SK-N-SH treated with all-trans-retinoic acid at 6 μM for 48 hours (cell line): ENCODE results near the gene SRXN1.

ENCODE experiments used
- ATAC-seq: fragments of 200-7000 bp; cut with Tn5 transposase; 3 replicates; pipeline ENCODE4 v1.9.1; 2020; ENCODE audit warnings: mild to moderate bottlenecking, moderate library complexity
- BACH2 ChIP-seq: fragments of 250-450 bp; sonication (Bioruptor Pico); IDR thresholded peaks from 2 replicates; pipeline ENCODE4 v1.9.0; 2021; ENCODE audit warnings: mild to moderate bottlenecking, borderline replicate concordance
- CSDC2 ChIP-seq: fragments of 250-450 bp; sonication (Bioruptor Pico); IDR thresholded peaks from 2 replicates; pipeline ENCODE4 v1.5.0; 2020; ENCODE audit warnings: mild to moderate bottlenecking, moderate library complexity
- ESRRG ChIP-seq: fragments of 250-450 bp; sonication (Bioruptor Pico); IDR thresholded peaks from 2 replicates; pipeline ENCODE4 v1.6.1; 2021; ENCODE audit warnings: mild to moderate bottlenecking
- GLIS3 ChIP-seq: fragments of 250-450 bp; sonication (Bioruptor Pico); IDR thresholded peaks from 2 replicates; pipeline ENCODE4 v1.5.0; 2020; ENCODE audit warnings: mild to moderate bottlenecking, moderate library complexity
- ISL1 ChIP-seq: fragments of 250-450 bp; sonication (Bioruptor Pico); IDR thresholded peaks from 2 replicates; pipeline ENCODE4 v2.1.2; 2022; ENCODE audit warnings: mild to moderate bottlenecking, moderate library complexity
- OSR1 ChIP-seq: fragments of 250-450 bp; sonication (Bioruptor Pico); IDR thresholded peaks from 2 replicates; pipeline ENCODE4 v1.8.0; 2022; ENCODE audit warnings: moderate library complexity, mild to moderate bottlenecking, inconsistent platforms
- PPARA ChIP-seq: fragments of 250-450 bp; sonication (Bioruptor Pico); IDR thresholded peaks from 2 replicates; pipeline ENCODE4 v1.5.0; 2020; ENCODE audit warnings: mild to moderate bottlenecking, borderline replicate concordance
- RARB ChIP-seq: fragments of 250-450 bp; sonication (Bioruptor Pico); IDR thresholded peaks from 2 replicates; pipeline ENCODE4 v1.8.0; 2021; ENCODE audit warnings: mild to moderate bottlenecking, moderate library complexity
- SNAI2 ChIP-seq: fragments of 250-450 bp; sonication (Bioruptor Pico); IDR thresholded peaks from 2 replicates; pipeline ENCODE4 v1.5.0; 2020; ENCODE audit warnings: mild to moderate bottlenecking, moderate library complexity
- TCF4 ChIP-seq: fragments of 250-450 bp; sonication (Bioruptor Pico); IDR thresholded peaks from 2 replicates; pipeline ENCODE4 v1.8.0; 2021; ENCODE audit warnings: mild to moderate bottlenecking, moderate library complexity, borderline replicate concordance
- TOX ChIP-seq: fragments of 250-450 bp; sonication (Bioruptor Pico); IDR thresholded peaks from 2 replicates; pipeline ENCODE4 v1.8.0; 2021; ENCODE audit warnings: mild to moderate bottlenecking, moderate library complexity, borderline replicate concordance
- ZFP3 ChIP-seq: fragments of 250-450 bp; sonication (Bioruptor Pico); IDR thresholded peaks from 2 replicates; pipeline ENCODE4 v1.5.0; 2020; ENCODE audit warnings: mild to moderate bottlenecking, moderate library complexity
- ZFP30 ChIP-seq: fragments of 450-650 bp; formaldehyde crosslinking; IDR thresholded peaks from 2 replicates; pipeline ENCODE4 v1.5.0; 2022; ENCODE audit warnings: mild to moderate bottlenecking, moderate library complexity
- ZNF565 ChIP-seq: fragments of 450-650 bp; formaldehyde crosslinking; conservative IDR thresholded peaks from 2 replicates; pipeline ENCODE4 v1.5.0; 2020; ENCODE audit warnings: low read depth, mild to moderate bottlenecking, moderate library complexity
- ZNF70 ChIP-seq: fragments of 450-650 bp; formaldehyde crosslinking; IDR thresholded peaks from 2 replicates; pipeline ENCODE4 v1.5.0; 2020; ENCODE audit warnings: mild to moderate bottlenecking, moderate library complexity
- ZNF8 ChIP-seq: fragments of 450-650 bp; formaldehyde crosslinking; IDR thresholded peaks from 2 replicates; pipeline ENCODE4 v1.5.0; 2020; ENCODE audit warnings: mild to moderate bottlenecking, moderate library complexity
- TF ChIP-seq, protein P1 (sequence below): fragments of 250-450 bp; sonication (Bioruptor Pico); IDR thresholded peaks from 2 replicates; pipeline ENCODE4 v1.5.1; 2021; ENCODE audit warnings: mild to moderate bottlenecking, moderate library complexity
- TF ChIP-seq, protein P2 (sequence below): fragments of 250-450 bp; sonication (Bioruptor Pico); IDR thresholded peaks from 2 replicates; pipeline ENCODE4 v1.8.0; 2020; ENCODE audit warnings: mild to moderate bottlenecking, moderate library complexity, borderline replicate concordance
- TF ChIP-seq, protein P3 (sequence below): fragments of 250-450 bp; sonication (Bioruptor Pico); IDR thresholded peaks from 2 replicates; pipeline ENCODE4 v1.5.1; 2020; ENCODE audit warnings: low read depth, mild to moderate bottlenecking, moderate library complexity

SRXN1 gene

DNA sequence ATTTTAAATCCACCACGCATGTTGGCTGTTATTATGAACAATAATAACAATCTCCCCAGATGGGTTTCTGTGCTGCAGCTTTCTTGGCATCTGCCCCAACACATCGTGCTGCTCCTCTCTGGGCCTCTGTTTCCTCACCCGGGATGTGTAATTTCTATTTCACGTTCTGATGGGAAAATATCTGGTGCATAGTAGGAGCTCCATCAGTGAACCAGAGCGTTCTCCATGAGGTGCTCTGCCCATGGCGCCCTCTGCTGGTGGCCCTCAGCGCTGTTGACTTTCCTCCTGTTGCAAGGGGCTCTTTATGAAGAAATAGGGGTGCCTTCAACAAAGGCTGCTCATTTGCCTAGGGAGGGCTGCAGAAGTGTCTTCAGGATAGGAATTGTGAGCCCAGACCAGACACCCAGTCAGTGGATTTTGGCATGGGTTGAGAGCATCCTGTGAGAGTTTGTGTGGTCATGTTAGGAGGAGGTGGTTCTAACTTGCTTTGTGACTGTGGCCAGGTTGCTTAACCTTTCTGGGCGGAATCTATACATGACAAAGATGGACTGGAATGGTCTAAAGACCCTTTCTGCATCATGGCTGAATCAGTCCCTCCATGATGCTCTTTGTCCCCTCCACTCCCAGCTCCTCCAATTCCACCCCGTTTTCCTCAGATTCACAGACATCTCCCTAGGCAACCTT is 14.5 kb upstream of the SRXN1 start:
- ATAC-seq = peak; percentile 76
- TF ChIP-seq ZNF8 (CRISPR knock-in tag) (no peak), ZFP3 (CRISPR knock-in tag) (no peak), ZNF70 (CRISPR knock-in tag) (no peak), SNAI2 (CRISPR knock-in tag) (no peak), ISL1 (CRISPR knock-in tag) (no peak)

DNA sequence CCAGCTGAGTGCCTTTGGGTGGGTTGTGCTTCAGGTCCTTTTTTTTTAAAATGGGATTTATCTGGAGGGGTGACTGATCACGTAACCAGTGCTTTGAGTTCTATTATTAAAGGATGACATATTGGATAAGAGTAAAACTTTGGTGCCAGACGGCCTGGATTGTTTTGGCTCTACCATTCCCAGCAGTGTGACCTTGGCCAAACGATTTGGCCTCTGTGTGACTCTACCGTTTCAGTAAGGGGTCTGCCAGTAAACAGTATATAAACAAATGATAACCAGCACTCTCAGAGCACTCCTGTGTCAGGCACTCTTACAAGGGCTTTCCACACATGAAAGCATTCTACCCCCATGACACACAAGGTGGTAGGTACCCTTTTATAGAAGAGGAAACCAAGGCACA is 13.9 kb upstream of the SRXN1 start:
- ATAC-seq = no peak
- no peak for TF ChIP-seq TCF4 (CRISPR knock-in tag)

DNA sequence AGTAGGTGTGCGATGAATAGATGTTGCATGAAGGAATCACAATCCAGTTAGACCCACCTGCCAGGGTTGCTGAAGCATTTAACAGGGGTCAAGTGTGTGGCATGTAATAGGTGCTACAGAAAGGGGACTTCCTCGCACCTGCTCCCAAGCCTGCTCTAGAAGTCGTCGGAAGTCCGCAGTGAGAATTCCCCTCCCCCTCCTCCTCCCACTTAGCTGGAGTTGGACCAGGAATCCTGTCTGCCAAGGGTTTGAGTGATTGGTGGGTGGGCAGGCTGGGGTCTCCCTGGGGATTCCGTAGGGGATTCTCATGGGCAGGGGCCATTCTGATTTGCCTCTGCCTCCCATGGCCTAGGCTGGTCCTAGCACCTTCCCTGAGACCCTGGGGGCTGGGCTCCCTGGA is 12.3 kb upstream of the SRXN1 start:
- no peak for ATAC-seq
- TF ChIP-seq, protein P1, sequence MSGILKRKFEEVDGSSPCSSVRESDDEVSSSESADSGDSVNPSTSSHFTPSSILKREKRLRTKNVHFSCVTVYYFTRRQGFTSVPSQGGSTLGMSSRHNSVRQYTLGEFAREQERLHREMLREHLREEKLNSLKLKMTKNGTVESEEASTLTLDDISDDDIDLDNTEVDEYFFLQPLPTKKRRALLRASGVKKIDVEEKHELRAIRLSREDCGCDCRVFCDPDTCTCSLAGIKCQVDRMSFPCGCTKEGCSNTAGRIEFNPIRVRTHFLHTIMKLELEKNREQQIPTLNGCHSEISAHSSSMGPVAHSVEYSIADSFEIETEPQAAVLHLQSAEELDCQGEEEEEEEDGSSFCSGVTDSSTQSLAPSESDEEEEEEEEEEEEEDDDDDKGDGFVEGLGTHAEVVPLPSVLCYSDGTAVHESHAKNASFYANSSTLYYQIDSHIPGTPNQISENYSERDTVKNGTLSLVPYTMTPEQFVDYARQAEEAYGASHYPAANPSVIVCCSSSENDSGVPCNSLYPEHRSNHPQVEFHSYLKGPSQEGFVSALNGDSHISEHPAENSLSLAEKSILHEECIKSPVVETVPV = no peak
- TF ChIP-seq, protein P2, sequence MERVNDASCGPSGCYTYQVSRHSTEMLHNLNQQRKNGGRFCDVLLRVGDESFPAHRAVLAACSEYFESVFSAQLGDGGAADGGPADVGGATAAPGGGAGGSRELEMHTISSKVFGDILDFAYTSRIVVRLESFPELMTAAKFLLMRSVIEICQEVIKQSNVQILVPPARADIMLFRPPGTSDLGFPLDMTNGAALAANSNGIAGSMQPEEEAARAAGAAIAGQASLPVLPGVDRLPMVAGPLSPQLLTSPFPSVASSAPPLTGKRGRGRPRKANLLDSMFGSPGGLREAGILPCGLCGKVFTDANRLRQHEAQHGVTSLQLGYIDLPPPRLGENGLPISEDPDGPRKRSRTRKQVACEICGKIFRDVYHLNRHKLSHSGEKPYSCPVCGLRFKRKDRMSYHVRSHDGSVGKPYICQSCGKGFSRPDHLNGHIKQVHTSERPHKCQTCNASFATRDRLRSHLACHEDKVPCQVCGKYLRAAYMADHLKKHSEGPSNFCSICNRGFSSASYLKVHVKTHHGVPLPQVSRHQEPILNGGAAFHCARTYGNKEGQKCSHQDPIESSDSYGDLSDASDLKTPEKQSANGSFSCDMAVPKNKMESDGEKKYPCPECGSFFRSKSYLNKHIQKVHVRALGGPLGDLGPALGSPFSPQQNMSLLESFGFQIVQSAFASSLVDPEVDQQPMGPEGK (CRISPR knock-in tag) = no peak
- TF ChIP-seq PPARA (CRISPR knock-in tag) (no peak), ZNF8 (CRISPR knock-in tag) (no peak), TCF4 (CRISPR knock-in tag) (no peak), BACH2 (CRISPR knock-in tag) (no peak), OSR1 (no peak), CSDC2 (CRISPR knock-in tag) (no peak), SNAI2 (CRISPR knock-in tag) (no peak), RARB (CRISPR knock-in tag) (no peak), ZNF565 (CRISPR knock-in tag) (no peak)
- TF ChIP-seq, all 23 proteins: peak for 0

DNA sequence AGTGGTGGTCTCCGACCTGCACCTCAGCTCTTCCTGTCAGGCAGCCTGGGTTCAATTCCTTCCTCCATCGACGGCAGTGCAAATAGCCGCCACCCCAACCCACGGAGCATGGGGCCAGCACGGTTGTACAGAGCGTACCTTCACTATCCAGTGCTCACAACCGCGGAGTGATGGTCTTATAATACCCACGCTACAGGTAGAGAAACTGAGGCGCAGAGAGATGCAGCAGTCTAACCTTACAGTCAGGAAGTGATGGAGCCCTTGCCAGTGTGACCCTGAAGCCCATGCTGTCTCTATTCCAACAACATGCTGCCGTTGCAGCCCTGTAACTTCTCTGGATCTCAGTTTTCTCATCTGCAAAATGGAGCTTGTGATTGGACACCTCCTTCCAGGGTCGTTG is 11.6 kb upstream of the SRXN1 start:
- TF ChIP-seq, protein P1 = no peak
- no peak for TF ChIP-seq RARB (CRISPR knock-in tag)
- ATAC-seq = no peak

DNA sequence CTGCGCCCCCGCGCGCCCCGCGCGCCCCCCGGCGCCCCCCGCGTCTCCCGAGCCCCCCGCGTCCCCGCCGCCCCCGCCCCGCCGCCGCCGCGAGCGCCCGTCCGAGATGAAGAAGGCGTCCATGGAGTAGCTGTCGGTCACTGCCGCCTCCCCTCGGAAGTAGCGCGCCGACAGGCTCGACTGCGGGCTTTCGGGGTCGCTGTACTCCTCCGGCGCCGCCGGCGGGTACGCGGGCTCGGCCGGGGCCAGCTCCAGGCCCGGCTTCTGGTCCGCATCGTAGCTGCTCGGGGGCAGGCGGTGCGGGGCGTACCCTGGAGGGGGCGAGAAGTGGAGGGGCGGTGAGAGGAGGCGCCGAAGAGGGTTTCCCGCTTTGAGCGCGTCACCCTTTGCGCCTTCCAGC is 11.2 kb upstream of the SRXN1 start:
- ATAC-seq = no peak
- TF ChIP-seq SNAI2 (CRISPR knock-in tag) (no peak), TCF4 (CRISPR knock-in tag) (no peak), BACH2 (CRISPR knock-in tag) (no peak), ISL1 (CRISPR knock-in tag) (no peak), CSDC2 (CRISPR knock-in tag) (no peak), PPARA (CRISPR knock-in tag) (no peak), ZNF8 (CRISPR knock-in tag) (no peak), RARB (CRISPR knock-in tag) (no peak), OSR1 (no peak), TOX (CRISPR knock-in tag) (no peak), ZFP30 (CRISPR knock-in tag) (no peak), ESRRG (CRISPR knock-in tag) (no peak), ZFP3 (CRISPR knock-in tag) (no peak), GLIS3 (CRISPR knock-in tag) (no peak), ZNF565 (CRISPR knock-in tag) (no peak)
- TF ChIP-seq, protein P2 (CRISPR knock-in tag) = no peak
- TF ChIP-seq, protein P3, sequence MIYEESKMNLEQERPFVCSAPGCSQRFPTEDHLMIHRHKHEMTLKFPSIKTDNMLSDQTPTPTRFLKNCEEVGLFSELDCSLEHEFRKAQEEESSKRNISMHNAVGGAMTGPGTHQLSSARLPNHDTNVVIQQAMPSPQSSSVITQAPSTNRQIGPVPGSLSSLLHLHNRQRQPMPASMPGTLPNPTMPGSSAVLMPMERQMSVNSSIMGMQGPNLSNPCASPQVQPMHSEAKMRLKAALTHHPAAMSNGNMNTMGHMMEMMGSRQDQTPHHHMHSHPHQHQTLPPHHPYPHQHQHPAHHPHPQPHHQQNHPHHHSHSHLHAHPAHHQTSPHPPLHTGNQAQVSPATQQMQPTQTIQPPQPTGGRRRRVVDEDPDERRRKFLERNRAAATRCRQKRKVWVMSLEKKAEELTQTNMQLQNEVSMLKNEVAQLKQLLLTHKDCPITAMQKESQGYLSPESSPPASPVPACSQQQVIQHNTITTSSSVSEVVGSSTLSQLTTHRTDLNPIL (CRISPR knock-in tag) = no peak
